Measurements from ENCODE around the gene MPP3.

MPP3 gene

DNA sequence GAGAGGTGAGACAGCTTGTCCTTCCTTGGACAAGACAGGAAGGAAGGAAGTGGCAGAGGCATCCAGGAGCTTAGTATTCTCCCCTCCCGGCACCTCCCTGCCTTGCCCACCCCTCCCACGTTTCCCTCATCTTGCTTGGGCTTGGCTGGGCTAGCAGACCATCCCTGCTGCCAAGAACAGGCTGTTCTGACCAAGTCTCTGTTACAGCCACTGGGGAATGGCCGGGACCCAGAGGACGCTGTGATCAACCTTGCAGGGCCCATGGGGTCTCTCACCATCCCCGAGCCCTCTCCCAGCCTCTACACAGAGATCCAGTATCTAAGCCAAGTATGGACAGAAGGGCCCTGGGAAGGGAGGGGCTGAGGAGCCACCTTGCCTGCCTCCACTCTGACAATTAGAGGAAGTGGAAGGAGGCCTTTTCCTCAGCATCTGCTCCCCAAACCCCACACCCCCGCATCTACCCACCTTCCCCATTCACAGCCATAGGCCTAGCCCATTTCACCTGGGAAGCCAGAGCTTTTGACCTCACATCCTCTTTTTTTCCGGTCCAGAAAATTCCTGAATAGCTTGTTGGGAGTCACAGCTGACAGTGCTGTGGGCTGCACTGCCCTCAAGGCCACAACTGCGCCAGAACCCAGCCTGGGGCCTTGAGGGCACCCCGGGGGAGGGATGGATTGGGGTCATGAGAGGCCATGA is 28.1 kb upstream of the MPP3 start:
- DNase-seq: no peak

DNA sequence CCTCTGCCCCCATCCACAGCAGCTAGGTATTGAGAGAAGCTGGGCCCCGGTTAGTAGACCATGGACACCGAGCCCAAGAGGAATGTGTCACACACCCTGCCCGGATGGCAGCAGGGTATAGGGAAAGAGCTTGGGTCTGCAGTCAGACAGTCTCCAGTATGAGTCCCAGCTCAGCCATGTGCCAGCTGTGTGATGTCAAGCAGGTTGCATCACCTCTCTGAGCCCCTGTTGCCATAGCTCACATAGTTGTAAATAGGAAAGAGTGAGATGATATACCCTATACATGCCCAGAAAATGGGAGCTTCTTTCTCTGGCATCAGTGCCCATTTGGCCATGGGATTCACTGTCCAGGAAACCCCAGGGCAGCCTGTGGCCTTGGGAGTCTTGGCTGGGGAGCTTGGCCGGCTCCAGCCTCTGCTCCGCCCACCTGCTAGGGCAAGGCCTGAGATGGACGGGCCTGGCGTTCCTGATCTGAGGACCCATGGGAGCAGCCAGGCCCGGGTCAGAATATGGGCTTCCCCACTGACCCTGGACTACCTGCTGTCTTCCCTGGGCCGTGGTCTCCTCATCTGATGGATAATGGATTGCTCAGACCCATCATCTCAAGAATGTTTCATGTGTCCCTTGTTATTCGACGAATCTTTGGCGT is 27.3 kb upstream of the MPP3 start:
- no peak for DNase-seq

DNA sequence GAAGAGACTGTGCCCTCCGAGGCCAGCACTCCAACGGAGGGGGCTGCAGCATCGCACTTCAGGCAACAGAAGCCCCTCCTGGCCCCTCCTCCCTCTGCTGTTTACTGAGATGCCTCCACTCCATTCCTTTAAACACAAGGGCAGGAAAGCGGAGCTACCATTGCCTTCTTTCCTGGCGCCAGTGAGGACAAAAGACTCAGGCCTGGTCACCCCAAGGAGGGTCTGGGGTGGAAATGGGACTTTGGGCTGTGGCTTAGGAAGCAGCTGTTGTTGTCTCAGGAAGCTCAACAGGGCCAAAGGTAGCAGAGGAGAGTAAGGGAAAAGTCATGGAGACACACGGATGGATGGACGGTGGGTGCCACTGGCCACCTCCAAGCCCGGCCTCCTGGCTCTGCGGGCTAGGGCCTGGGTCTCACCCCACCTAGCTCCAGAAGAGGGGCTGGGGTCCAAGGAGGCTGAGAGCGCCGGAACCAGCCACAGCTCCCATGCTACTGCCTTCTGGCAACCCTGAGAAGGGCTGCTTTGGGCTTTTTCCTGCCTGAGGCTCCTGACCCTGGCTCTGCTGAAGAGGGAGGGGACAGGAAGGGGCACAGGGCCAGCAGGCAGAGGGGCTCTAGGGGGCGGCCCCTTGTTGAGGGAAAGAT is 25.1 kb upstream of the MPP3 start:
- DNase-seq: no peak

DNA sequence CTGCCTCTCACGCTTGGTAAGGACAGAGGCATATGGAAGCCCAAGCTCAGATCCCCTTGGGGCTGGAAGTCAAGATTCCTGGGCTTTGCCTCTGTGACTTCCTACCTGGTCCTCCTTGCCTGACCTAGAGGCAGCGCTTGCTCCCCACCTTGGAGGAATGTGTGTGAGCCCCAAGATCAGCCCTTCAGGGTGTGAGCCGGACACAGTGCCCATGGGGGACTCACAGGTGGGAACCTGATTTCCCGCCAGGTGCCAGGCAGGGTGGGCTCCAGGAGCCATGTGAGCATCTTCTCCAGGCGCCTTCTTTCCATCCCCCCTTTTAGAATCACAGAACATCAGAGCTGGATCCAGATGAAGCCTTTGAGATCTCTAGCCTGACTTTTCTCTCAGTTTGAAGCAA is 24.2 kb upstream of the MPP3 start:
- no peak for DNase-seq

DNA sequence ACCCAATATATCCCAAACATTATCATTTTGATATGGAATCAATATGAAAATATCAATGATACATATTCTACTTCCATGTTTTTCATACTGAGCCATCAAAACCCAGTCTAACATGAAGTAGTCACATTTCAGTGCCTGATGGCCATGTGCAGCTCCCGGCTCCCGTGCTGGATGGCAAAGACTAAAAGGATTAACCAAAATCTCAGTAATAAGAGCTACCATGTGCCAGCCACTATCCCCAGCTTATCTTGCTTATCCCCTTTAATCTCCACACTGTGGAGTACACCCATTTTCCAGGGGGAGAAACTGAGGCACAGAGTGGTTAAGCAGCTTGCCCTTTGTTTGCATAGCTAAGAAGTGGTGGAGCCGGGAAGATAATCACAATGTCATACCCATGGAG is 23.2 kb upstream of the MPP3 start:
- DNase-seq: no peak

DNA sequence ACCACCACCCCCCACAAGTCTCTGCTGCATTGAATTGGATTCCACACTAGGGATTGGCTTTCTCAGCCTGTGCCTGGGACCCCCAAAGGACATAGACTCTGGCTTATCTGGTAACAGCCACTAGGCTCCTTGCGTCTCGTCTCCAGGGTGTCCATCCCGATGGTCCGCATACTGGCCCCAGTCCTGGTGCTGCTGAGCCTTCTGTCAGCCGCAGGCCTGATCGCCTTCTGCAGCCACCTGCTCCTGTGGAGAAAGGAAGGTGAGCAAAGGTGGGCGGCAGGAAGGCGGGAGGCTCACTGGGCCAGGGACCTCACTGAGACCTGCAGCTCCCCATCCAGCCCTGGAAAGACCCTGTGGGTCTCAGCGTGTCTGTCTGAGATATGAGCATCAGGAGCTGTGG is 22.1 kb upstream of the MPP3 start:
- no peak for DNase-seq

DNA sequence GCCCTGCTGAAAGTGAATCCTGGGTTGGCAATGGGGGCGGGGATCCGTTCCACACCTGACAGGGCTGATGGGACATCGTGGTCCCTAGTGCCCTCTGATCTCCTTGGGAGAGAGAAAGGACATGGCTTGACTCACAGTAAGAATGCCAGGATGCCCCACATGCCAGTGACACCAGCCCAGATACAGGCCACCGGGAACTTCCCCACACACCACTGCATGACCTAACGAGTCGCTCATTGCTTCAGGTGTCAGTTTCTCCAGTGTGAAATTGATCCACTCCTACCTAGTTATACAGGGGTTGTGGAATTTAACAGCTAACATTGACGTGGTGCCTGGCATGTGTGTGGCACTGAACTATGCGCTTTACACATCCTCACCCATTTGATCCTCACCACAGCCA is 21.6 kb upstream of the MPP3 start:
- DNase-seq: no peak

DNA sequence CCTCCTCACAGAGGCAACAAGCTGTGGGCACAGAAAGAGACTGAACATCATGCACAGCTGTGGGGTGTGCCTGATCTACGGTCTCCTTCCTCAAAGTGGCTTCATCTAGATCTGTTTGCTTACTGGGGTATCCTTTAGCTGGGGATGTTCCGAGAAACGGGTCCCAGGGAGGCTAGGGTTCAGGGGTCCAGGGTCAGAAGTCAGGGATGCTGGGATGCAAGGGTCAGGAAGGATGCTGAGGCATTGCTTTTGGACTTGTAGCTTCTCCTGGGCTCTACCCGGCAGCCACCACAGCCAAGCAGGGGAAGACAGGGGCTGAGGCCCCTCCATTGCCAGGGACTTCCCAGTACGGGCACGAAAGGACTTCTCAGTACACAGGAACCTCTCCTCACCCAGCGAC is 20.6 kb upstream of the MPP3 start:
- no peak for DNase-seq

DNA sequence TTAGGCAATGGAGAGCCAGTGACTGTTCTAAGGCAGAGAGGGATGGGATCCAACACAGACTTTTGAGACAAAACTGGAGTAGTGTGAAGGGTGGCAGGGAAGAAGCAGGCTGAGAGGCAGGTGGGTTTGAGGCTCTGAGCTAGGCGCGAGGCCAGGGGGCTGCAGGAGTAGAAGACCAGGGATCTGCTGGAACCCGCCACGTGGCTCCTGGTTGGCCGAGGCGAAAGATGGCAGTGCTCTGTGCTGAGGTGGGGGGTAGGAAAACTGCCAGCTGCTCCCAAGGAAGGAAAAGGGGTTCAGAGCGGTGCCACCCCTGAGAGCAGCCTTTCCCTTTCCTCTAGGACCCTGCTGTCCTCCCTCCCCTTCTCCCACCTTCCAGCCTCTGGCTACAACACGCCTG is 19.6 kb upstream of the MPP3 start:
- no peak for DNase-seq

DNA sequence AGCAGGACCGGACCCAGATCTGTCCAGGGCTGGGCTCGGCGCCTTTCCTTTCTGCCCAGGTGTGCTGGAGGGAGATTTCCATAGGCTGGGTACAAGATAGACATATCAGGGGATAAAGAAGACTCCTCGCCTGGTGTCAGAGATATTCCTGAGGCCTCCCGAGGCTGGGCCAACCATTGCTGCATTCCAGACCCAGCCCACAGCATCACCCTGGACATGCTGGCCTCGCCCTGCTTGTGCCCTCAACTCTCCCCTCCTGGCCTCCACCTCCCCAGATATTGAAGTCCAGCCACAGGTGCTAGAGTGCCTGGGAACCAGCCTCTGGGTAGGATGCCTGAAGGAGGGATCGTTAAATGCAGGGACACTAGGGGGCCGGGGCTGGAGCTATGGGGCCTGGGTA is 16.2 kb upstream of the MPP3 start:
- no peak for DNase-seq

DNA sequence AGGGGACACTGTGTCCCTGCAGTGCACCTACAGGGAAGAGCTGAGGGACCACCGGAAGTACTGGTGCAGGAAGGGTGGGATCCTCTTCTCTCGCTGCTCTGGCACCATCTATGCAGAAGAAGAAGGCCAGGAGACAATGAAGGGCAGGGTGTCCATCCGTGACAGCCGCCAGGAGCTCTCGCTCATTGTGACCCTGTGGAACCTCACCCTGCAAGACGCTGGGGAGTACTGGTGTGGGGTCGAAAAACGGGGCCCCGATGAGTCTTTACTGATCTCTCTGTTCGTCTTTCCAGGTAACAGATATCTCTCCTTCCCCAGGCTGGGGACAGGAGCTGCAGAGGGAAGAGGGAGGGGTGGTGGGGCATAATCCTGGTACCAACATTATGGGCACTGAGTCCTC is 15.7 kb upstream of the MPP3 start:
- DNase-seq: no peak

DNA sequence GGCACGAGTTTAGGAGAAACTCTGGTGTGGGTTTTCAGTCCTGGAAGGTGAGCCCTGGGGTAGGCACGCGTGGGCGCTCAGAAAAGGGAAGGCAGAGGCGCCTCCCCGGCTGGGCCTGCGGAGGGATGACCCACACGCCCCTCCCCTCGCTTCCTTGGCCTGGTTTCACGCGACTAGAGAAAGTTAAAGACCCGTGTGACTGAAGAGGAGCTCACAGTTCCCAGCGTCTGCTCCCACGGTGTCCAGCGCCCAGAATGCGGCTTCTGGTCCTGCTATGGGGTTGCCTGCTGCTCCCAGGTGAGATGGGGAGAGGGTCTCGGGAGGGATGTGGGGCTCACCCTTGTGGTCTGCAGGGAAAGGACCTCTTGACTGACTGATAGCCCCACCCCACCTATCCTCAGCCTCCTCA is 14.0 kb upstream of the MPP3 start, which contains the start of gene CD300LG:
Gene CD300LG, plus strand, starts transcription at position 214 of the 409 bp plus-strand sequence. Its CDS starts 41 bp downstream, at position 255.
- DNase-seq: no peak

DNA sequence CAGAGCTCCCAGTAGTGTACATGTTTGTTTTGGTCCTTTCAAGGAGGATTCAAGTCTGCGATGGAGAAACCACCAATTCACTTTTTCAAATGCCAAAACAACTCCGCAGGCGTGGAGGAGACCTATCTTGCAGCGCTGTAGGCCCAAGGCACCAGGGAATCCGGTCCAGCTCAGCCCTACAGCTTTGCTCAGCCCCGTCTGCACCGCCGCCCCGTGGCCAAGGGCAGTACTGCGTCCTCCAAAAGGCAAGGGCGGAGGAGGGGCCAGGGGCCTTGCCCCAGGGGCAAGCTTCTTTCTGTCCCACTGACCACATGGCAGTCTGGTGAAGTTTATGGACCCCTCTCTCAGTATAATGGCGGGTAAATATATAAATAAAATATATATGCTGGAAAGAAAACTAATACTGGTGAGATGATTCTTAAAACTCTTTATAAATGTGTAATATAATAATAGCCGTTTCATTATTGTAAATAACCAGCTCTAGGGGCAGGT is 13.3 kb upstream of the MPP3 start:
- DNase-seq: peak; percentile 78

DNA sequence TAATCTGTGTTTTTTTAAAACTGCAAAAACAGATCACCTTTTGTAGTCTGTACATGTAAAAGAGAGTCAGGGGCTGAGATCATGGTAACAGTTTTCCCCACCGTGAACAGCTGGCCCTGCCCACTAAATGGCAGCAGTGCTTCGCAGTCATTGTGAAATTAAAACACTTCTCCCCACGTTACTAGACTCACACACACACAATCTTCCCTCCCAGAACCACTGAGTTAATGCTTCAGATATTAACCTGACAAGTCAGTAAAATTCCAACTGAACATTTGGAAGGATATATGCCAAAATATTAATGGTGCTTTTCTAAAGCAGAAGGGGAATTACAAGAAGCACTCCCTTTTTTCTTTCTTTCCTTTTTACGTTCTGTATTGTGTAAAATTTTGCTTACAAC is 12.8 kb upstream of the MPP3 start:
- no peak for DNase-seq

DNA sequence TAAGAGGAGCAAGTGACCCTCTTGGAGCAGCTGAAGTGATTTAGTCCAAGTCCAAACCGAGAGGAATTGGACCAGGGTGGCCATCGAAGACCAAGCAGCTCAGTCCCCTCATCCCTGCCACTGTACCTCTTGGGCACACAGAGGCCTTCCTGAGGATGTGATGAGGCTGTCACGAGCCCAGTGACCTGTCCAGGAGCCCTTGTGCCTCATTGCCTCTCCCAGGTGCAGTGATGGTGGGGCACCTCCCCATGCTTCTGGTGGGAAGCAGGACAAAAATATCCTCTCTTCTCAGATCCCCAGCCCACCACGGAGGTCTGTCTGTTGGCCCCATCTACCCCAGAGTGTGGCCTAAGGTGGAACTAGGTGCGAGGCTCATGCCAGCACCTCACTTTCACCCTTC is 11.3 kb upstream of the MPP3 start:
- DNase-seq: no peak

DNA sequence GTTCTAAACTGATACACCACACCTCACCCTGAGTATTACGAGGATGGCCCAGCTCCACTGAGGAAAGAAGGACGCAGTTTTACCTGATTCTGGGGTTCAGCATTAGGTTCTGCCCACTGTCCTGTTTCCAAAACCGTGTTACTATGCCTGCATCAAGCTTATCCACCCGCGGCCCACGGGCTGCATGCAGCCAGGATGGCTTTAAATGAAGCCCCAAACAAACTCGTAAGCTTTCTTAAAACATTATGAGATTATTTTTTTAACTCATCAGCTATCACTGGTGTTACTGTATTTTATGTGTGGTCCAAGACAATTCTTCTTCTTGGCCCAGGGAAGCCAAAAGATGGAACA is 10.0 kb upstream of the MPP3 start:
- DNase-seq: no peak

DNA sequence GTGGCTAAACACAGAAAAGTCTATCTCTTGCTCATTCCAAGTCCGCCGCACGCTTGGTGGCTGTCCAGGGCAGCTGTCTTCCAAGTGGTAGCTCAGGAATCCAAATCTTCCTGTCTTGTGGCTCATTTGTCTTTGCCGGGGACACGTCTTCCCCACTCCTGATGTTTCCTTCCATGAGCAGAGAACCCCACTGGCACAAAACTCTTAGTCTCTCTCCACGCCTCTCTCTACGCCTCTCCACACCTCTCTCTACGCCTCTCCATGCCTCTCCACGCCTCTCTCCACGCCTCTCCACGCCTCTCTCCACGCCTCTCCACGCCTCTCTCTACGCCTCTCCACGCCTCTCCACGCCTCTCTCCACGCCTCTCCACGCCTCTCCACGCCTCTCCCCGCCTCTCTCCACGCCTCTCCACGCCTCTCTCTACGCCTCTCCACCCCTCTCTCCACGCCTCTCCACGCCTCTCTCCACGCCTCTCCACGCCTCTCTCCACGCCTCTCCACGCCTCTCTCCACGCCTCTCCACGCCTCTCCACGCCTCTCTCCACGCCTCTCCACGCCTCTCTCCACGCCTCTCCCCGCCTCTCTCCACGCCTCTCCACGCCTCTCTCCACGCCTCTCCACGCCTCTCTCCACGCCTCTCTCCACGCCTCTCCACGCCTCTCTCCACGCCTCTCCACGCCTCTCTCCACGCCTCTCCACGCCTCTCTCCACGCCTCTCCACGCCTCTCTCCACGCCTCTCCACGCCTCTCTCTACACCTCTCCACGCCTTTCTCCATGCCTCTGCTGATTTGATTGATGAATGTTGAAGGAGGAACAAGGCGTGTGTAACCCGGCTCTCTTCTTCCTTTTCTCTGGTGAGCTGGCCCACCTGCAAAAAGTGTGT is 9.4 kb upstream of the MPP3 start:
- peak; percentile 57 for DNase-seq

DNA sequence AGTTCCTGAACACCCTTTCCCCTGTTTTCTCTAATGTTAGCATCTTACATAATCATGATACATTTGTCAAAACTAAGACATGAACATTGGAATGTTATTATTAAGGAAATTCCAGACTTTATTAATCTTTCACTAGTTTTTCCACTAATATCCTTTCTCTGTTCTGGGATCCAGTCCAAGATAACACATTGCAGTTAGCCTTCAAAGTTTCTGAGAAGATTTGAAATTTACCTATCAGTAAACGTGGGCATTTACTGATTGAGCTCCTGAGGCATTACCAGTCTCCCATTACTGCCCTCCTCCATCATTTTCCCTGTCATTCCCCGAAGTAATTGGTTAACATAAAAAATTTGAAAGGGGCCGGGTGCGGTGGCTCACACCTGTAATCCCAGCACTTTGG is 8.3 kb upstream of the MPP3 start:
- DNase-seq: no peak

DNA sequence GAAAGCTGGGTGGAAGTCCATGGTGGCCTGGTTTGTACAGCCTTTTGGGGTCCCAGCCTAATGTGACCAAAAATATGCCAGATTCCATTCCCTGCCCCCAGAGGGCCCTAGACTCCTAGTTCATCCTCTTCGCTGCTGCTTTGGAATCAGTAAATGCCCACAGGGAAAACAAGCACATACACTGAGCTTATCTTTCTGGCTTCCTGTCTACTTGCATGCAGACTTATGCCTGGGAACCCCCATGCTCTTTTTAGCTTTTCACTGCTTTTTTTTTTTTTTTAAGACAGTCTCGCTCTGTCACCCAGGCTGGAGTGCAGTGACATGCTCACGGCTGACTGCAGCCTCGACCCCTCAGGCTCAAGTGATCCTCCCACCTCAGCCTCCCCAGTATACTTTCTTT is 7.9 kb upstream of the MPP3 start:
- no peak for DNase-seq

DNA sequence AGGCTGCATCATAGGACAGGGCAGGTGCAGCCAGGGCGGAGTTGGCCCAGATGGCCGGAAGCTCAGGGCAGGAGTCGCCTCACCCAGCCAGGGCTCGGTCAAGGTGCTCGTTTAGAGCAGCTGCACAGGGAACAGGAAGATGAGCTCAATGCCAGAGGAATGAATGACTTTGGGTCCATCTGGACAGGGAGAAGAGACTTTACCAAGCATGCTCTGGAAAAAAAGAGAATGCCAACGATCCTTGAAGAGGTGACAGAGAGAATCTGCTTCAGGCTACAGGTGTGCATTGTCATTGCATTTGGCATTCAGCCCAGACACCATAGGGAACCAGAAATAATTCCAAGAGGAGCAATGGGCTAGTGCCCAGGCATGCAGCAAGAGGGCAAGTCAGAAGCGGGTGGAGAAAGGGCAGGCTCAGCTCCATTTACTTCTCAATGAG is 6.7 kb upstream of the MPP3 start:
- no peak for DNase-seq

DNA sequence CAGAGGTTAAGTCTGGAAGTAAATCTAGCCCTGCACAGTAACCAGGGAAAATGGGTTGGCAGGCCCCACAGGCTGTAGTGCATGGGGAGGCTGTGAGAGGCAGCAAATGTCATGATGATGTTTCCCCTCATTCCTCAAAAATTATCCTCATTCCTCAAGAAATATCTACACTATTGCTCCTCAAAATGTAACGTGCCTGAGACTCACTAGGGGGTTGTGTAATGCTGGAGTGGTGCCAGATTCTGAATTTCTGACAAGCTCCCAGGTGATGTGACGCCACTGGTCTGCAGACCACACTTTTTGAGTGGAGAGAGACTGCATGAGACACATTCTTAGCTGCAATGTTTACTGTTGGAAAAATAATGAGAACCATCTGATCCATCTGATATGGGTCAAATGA is 1.2 kb upstream of the MPP3 start:
- DNase-seq: no peak

DNA sequence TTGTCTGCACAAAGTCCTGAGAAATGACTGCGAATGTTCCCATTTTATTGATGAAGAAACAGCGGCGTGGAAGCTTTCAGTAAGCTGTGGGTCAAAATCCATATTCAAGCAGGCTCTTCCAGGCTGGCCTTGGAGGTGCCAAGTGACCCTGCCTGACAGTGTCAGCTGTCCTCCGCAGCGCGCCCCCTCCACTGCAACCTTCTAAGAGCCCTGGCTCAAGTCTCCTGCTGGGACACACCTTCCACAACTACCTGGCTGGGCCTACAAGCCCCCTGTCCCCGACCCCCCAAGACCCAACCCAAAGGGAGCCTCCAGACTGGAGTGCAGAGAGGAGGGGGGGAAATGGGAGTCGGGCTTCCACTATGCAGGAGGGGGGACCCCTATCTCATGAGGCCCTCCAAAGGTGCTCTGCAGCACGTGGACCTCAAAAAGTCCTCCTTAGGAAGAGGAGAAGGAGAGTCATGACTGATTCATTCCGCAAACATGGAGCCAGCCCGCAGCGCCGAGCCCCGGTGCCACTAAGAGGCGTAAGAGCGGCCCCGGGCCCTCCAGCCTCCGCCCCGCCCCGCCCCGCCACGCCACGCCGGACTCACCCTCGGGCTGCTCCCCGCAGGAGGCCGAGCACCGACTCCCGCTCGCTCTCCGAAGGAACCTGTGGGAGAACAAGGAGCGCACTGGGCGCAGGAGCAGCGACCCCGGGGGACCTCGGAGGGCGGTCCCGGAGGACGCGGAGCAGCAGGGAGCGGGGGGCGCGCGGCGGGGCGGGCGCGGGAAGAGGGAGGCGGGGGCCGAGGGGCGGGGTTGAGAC is 574 bp downstream of the MPP3 start:
- DNase-seq: peak; percentile 65

Data from left hindlimb (tissue), 1 donor.